Left ventricle myocardium superior (tissue), 1 donor: ENCODE measurements around the gene TMEM39A. TPM values are rescaled to one million over a fixed set of nuclear protein-coding genes. Genes with fewer than 3 reads are reported as not detected.

ENCODE experiments used
- ATAC-seq: fragments of 200-7000 bp; cut with Tn5 transposase; one replicate; pipeline ENCODE4 v1.9.1; 2020; ENCODE audit warnings: mild to moderate bottlenecking, moderate library complexity
- DNase-seq: peaks from one replicate; pipeline ENCODE4 v3.0.0-alpha.2; 2020
- intact Hi-C: fragments of 100-400 bp; cut with micrococcal nuclease; formaldehyde crosslinking; loops from one replicate; pipeline ENCODE4 v1.11.0; 2022
- total RNA-seq: library from RNA; stranded (reverse); fragmentation: NEBNext Ultra II Directional; extraction: Animal tissue kit (Norgen Biotek cat#: 25700); gene quantifications from one replicate; pipeline ENCODE4 v1.2.1, GENCODE V29; 2021
- donor health status: DM: no; HTN: yes; CAD: no; lungs with severe emphysema.

Gene TMEM39A
- total RNA-seq, 1 donor from 2014 or later, result 17.5 TPM

DNA sequence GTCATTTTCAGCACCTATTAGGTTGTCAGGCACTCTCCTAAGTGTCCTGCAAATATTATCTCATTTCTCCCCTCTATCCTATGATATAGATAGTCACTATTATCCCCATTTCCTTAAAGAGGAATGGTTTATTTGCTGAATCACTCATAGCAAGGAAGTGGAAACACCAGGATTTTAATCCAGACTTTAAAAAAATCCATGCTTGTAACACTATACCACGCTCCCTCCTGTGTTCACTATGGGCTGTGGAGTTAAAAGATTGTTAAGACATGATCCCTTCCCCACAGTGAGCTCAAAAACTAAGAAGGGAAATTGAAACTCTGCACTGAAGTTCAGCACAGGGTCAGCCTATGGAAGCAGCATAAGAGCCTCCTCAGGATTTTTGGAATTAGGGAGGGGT lies 60.2 kb downstream of the TMEM39A start:
- no peak for DNase-seq
- intact Hi-C loops, result no loop called here
- ATAC-seq, result no peak

GRCh38 chr3:119402791-119403190 lies 60.6 kb downstream of the TMEM39A start:
- intact Hi-C loops, result no loop called here
- no peak for ATAC-seq
- DNase-seq, result no peak

- DNase-seq (no peak), ATAC-seq (no peak)
- intact Hi-C loops, result no loop called here
These were observed 61.6 kb downstream of the TMEM39A start for GRCh38 chr3:119401503-119402440.

GRCh38 chr3:119401069-119401468 lies 62.3 kb downstream of the TMEM39A start:
- ATAC-seq (no peak), DNase-seq (no peak)
- intact Hi-C loops, result no loop called here

GRCh38 chr3:119400466-119400865 lies 62.9 kb downstream of the TMEM39A start:
- intact Hi-C loops, result no loop called here
- ATAC-seq (no peak), DNase-seq (no peak)

- DNase-seq (no peak), ATAC-seq (peak; percentile 91)
- intact Hi-C loops, result no loop called here
These were observed 66.5 kb downstream of the TMEM39A start for GRCh38 chr3:119396870-119397269.

- intact Hi-C loops, result no loop called here
- DNase-seq, result no peak
- ATAC-seq, result no peak
These were observed 67.5 kb downstream of the TMEM39A start for GRCh38 chr3:119395923-119396358.

- intact Hi-C loops, result no loop called here
- no peak for ATAC-seq
- no peak for DNase-seq
These were observed 74.8 kb downstream of the TMEM39A start for GRCh38 chr3:119388577-119388976.

DNA sequence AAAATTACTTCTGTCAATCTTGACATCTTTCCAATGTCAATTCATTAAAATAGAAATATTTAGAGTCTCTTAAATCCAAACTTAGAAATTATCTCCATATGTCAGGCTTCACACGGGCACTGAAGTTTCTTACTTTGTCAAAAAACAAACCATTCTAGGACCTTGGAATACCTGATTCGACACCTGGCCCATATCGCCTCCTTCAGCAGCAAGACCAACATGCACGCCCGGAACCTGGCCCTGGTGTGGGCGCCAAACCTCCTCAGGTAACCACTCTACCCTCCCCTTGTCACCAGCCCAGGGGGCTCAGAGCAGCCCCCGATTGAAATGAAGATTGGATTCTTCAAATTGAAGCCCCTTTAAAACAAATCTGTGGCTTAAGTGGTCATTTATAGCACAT lies 81.3 kb downstream of the TMEM39A start:
- intact Hi-C loops, result no loop called here

GRCh38 chr3:119380697-119381096 lies 82.7 kb downstream of the TMEM39A start:
- peak; percentile 33 for ATAC-seq
- intact Hi-C loops, result no loop called here

More for the DNA sequence above, 81.3 kb downstream of the TMEM39A start:
- DNase-seq (no peak), ATAC-seq (no peak)

More at GRCh38 chr3:119380697-119381096, 82.7 kb downstream of the TMEM39A start:
- DNase-seq, result no peak

Other genes with a start within 250 kb of the TMEM39A start
- 11.8 TPM for gene B4GALT4, start 222.7 kb downstream of the TMEM39A start, total RNA-seq
- 41.7 TPM for gene ARHGAP31, start 169.2 kb downstream of the TMEM39A start, total RNA-seq
- gene POGLUT1, start 5.3 kb upstream of the TMEM39A start, total RNA-seq, result 6.4 TPM
- gene TIMMDC1, start 34.9 kb upstream of the TMEM39A start, total RNA-seq, result 349 TPM
- gene CD80, start 96.0 kb upstream of the TMEM39A start, total RNA-seq, result not detected
- gene ADPRH, start 115.9 kb upstream of the TMEM39A start, total RNA-seq, result 10.3 TPM
- 1.3 TPM for gene PLA1A, start 134.3 kb upstream of the TMEM39A start, total RNA-seq
- gene POPDC2, start 197.0 kb upstream of the TMEM39A start, total RNA-seq, result 586 TPM
- 177 TPM for gene COX17, start 213.8 kb upstream of the TMEM39A start, total RNA-seq
- gene CFAP91, start 239.4 kb upstream of the TMEM39A start, total RNA-seq, result 0.45 TPM